Erythroblast (primary cell): ENCODE data around the gene MAD1L1.

Experiments
- DNase-seq, 2 experiments: peaks; one replicate each; lab custom pipeline; 2025; lab: John Stamatoyannopoulos, UW
- GATA1 ChIP-seq: IDR thresholded peaks from 2 replicates; pipeline ENCODE4 v1.6.1; 2011; ENCODE audit warnings: low read depth, mild to moderate bottlenecking, control low read depth, low read length, moderate library complexity
- POLR2A ChIP-seq: IDR thresholded peaks from 2 replicates; pipeline ENCODE4 v1.6.1; 2011; ENCODE audit warnings: mild to moderate bottlenecking, low read length

The MAD1L1 gene

GRCh38 chr7:2266911-2267310 is 34.2 kb upstream of the MAD1L1 start:
- no peak for TF ChIP-seq GATA1
- no peak for TF ChIP-seq POLR2A
- DNase-seq: no peak

- TF ChIP-seq POLR2A (no peak), GATA1 (no peak)
- DNase-seq: no peak
Measured at GRCh38 chr7:2264158-2264557, 31.4 kb upstream of the MAD1L1 start.

GRCh38 chr7:2263176-2263575 is 30.4 kb upstream of the MAD1L1 start:
- no peak for DNase-seq
- TF ChIP-seq GATA1 (no peak), POLR2A (no peak)

- TF ChIP-seq GATA1 (no peak), POLR2A (no peak)
- DNase-seq: no peak
Measured at GRCh38 chr7:2261611-2262010, 28.9 kb upstream of the MAD1L1 start.

- TF ChIP-seq POLR2A (no peak), GATA1 (no peak)
- no peak for DNase-seq
Measured at GRCh38 chr7:2260820-2261219, 28.1 kb upstream of the MAD1L1 start.

DNA sequence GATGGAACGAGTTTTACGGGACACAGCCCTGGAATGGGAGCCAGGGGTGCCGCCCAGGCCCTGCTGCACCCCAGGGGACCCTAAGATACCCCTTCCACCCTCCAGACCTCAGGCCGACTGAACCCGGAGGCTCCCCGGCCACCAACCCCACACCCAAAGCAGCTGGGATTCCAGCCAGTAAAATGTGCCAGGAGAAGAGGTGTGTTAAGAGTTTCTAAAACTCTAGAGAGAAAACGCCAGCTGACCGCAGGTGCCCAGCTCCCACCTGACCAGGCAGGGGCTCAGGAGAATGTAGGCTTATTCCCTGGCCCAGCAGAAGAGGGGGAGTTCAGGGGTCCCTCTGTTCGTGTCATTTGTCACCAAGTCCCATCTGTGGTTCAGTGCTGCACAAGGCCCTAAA is 26.7 kb upstream of the MAD1L1 start:
- no peak for TF ChIP-seq GATA1
- TF ChIP-seq POLR2A: no peak
- DNase-seq: no peak

DNA sequence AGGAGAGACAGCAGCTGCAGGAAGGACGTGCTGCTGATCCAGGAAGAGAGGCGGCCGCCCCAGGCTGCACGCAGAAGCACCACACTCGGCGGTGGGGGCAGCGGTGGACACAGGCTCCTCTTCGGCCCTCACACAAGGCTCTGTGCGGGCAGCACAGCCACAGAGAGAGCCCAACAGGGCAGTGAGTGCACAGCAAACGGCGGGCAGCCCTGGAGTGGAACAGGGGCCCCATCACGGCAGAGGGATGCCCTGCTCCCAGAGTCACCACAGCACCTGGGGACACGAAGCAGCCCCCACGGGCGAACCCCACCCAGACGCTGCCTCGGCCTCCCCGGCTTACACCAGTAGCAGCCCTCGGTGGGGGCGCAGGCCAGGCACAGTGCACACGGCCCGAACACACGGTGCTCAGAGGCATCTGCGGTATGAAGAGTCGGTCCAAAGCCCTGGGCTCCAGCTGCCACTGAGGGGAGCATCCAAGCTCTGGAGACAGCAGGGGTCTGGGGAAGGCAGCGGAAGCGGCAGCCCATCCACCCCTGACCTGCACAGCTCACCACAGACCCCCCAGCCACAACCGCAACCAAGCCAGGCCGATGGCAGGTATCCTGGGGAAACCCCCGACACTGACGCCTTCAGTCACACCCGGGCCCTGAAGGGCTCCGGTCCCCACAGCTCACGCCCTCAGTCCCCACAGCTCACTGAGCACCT is 26.1 kb upstream of the MAD1L1 start:
- no peak for TF ChIP-seq GATA1
- no peak for TF ChIP-seq POLR2A
- no peak for DNase-seq

DNA sequence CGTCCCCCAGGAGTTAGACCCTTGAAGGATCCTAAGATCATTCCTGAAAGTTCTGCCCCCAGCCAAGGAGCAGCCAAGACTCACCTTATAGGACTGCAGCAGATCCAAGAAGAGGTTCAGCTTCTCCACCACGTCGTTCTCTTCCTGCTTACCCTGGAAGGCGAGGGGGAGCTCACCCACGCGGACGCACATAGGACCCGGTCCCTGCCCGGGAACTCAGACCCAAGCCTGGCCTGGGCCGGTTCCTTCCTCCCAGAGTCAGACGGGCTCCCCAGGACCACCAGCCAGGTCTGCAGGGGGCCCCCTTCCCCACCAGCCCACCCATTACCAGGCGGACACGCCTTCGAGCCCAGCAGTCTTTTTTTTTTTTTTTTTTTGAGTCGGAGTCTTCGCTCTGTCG is 24.9 kb upstream of the MAD1L1 start:
- TF ChIP-seq POLR2A: no peak
- DNase-seq: no peak

DNA sequence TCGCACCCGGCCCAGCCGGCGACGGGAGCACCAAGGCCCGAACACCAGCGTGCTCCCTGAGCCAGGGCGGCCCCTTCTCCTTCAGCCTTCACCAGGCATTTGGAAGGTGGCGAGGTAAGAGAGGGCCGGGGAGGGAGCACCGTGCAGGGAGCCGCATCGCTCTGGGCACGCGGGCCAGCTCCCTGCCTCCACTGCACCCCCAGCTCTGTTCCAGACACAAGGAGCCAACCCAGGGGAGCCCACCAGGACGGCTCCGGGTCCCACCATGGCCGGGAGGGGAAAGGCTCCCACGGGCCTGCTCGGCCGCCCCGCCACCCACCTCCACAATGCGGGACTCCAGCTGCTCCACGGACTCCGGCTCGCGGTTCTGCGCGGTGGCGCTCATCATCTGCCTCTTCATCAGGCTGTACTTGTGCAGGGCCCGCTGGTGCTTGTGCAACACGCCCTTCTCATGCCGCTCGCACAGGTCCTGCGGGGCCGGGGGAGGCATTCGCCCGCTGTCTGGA is 24.4 kb upstream of the MAD1L1 start:
- DNase-seq: no peak
- no peak for TF ChIP-seq GATA1
- TF ChIP-seq POLR2A: no peak

GRCh38 chr7:2256306-2257045 is 23.7 kb upstream of the MAD1L1 start:
- TF ChIP-seq GATA1 (no peak), POLR2A (no peak)
- DNase-seq: no peak

- TF ChIP-seq GATA1: no peak
- TF ChIP-seq POLR2A: no peak
- DNase-seq: no peak
Measured at GRCh38 chr7:2255145-2256139, 22.7 kb upstream of the MAD1L1 start.

DNA sequence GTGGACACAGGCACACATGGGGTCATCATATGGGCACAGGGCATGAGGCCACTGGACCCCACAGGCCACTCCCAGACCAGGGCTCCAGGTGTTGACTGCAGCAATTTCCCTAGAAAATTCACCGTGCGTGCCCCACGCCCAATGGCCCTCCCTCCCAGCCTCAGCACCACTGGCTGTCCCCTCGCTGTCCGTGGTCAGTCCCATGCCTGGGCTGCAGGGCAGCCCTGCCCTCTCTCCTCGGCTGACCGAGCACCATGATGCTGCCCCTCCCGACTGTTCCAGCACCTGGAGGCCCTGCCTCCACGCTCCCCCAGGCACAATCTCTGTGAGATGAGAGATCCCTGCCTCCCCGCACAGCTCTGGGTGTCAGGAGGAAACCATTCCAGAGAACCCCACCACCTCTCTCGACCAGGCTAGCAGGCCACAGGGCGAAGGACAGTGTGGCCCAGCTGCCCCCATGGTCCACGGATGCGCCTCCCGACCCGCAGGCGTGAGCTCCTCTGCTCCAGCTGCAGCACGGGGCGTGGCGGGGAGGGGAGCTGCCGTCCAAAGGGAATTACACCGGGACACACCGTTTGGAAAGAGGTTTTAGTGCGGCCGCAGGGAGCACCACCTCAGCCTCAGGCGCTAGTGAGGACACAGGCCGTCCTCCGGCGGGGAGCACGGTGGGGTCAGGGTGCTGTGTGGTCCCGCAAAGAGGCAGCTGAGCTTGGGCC is 21.8 kb upstream of the MAD1L1 start:
- no peak for DNase-seq
- TF ChIP-seq POLR2A: no peak
- no peak for TF ChIP-seq GATA1
